H1 (cell line): ENCODE data around the gene NOS1AP. TPM values are rescaled to one million over a fixed set of nuclear protein-coding genes. Genes with fewer than 3 reads are reported as not detected.
A peak's percentile ranks its signal among the peaks of the same experiment; 100 is the strongest.

ENCODE experiments used
- CTCF ChIA-PET: fragments of 300-600 bp; sonication (Branson Sonifier 250); formaldehyde crosslinking; loops from one replicate; lab custom pipeline; 2021; ENCODE audit not compliant: partially characterized antibody; lab: Charles Lee
- POLR2A ChIA-PET: fragments of 300-600 bp; sonication (Branson Sonifier 250); formaldehyde crosslinking; loops from one replicate; lab custom pipeline; 2021; ENCODE audit warnings: inconsistent platforms; ENCODE audit not compliant: partially characterized antibody; lab: Charles Lee
- DNase-seq, 2 experiments: peaks; one replicate each; pipeline versions ENCODE4 v3.0.0 to v3.0.0-alpha.2; 2010 to 2022; ENCODE audit warnings: low spot score in 2 of 2, low read depth in 1 of 2, mixed read lengths in 1 of 2
- FAIRE-seq: peaks from 2 replicates; lab custom pipeline; 2011; peaks lifted over from hg19 to GRCh38; lab: Jason Lieb, UNC
- H2AFZ ChIP-seq: 2 replicates; pipeline ENCODE4 v1.8.1; 2012; ENCODE audit warnings: low read length, inconsistent platforms
- H2AK5ac ChIP-seq: 2 replicates; pipeline ENCODE4 v1.6.1; 2013; ENCODE audit warnings: low read depth, low read length
- H2BK120ac ChIP-seq: replicated peaks from 2 replicates; pipeline ENCODE3; 2013; ENCODE audit warnings: low read depth, low read length, inconsistent platforms
- H2BK12ac ChIP-seq: 2 replicates; pipeline ENCODE4 v1.6.1; 2013; ENCODE audit warnings: low read depth, low read length
- H2BK15ac ChIP-seq: 2 replicates; pipeline ENCODE4 v1.6.1; 2013; ENCODE audit warnings: low read length
- H2BK20ac ChIP-seq: 2 replicates; pipeline ENCODE4 v1.6.1; 2013; ENCODE audit warnings: low read length
- H2BK5ac ChIP-seq: 2 replicates; pipeline ENCODE4 v1.6.1; 2013; ENCODE audit warnings: low read depth, low read length
- H3K14ac ChIP-seq: 2 replicates; pipeline ENCODE4 v1.6.1; 2013; ENCODE audit warnings: inconsistent platforms; ENCODE audit not compliant: insufficient read length
- H3K18ac ChIP-seq: 2 replicates; pipeline ENCODE4 v1.6.1; 2013; ENCODE audit warnings: low read length; ENCODE audit errors: extremely low read depth
- H3K23ac ChIP-seq: 2 replicates; pipeline ENCODE4 v1.6.1; 2013; ENCODE audit warnings: inconsistent platforms; ENCODE audit not compliant: insufficient read length
- H3K23me2 ChIP-seq: 2 replicates; pipeline ENCODE4 v1.6.1; 2013; ENCODE audit warnings: low read depth, low read length
- H3K27ac ChIP-seq: 2 replicates; pipeline ENCODE4 v1.6.1; 2011; ENCODE audit warnings: low read depth, low read length, inconsistent platforms
- H3K27me3 ChIP-seq, 4 experiments: replicated peaks in 1 of 4; 1 replicate in 1 of 4; 2 replicates in 3 of 4; pipeline versions ENCODE4 v1.6.1 to v1.8.1; 2011 to 2013; ENCODE audit warnings: low read length in 3 of 4, mild to moderate bottlenecking in 3 of 4, inconsistent platforms in 2 of 4, mixed read lengths in 2 of 4, moderate library complexity in 1 of 4; ENCODE audit not compliant: control insufficient read depth in 3 of 4, insufficient read depth in 3 of 4; ENCODE audit errors: extremely low read depth in 1 of 4
- H3K36me3 ChIP-seq, 4 experiments: 2 replicates each; pipeline versions ENCODE4 v1.6.1 to v1.8.1; 2011 to 2013; ENCODE audit warnings: mild to moderate bottlenecking in 4 of 4, low read length in 3 of 4, moderate library complexity in 2 of 4, control low read depth in 1 of 4, inconsistent platforms in 1 of 4; ENCODE audit not compliant: insufficient read depth in 4 of 4, control insufficient read depth in 2 of 4
- H3K4ac ChIP-seq: replicated peaks from 2 replicates; pipeline ENCODE3; 2013; ENCODE audit warnings: low read length, low read depth, mixed read lengths, inconsistent platforms; ENCODE audit not compliant: insufficient read length
- H3K4me1 ChIP-seq, 4 experiments: replicated peaks in 1 of 4; 1 replicate in 1 of 4; 2 replicates in 3 of 4; pipeline versions ENCODE4 v1.6.1 to v1.8.1; 2011 to 2013; ENCODE audit warnings: low read length in 3 of 4, inconsistent platforms in 2 of 4, mixed read lengths in 1 of 4; ENCODE audit not compliant: insufficient read depth in 4 of 4, control insufficient read depth in 3 of 4
- H3K4me2 ChIP-seq, 2 experiments: 2 replicates each; pipeline versions ENCODE4 v1.6.1 to v1.8.1; 2011 to 2013; ENCODE audit warnings: low read depth in 2 of 2, low read length in 2 of 2, control low read depth in 1 of 2, inconsistent platforms in 1 of 2, mild to moderate bottlenecking in 1 of 2; ENCODE audit not compliant: insufficient read depth in 1 of 2
- H3K4me3 ChIP-seq, 4 experiments: fragments of 200-600, 300-600 bp in 1 of 4; sonication (generic), shearing (Covaris generic), sonication (Bioruptor Twin) in 1 of 4; 2 replicates each; pipeline versions ENCODE4 v1.5.1 to v1.8.1; 2011 to 2016; ENCODE audit warnings: low read length in 4 of 4, low read depth in 3 of 4, control low read depth in 2 of 4, inconsistent platforms in 2 of 4, mild to moderate bottlenecking in 2 of 4, mixed read lengths in 1 of 4, moderate library complexity in 1 of 4; ENCODE audit not compliant: insufficient read depth in 2 of 4; ENCODE audit errors: extremely low read depth in 1 of 4
- H3K56ac ChIP-seq: replicated peaks from 2 replicates; pipeline ENCODE3; 2013; ENCODE audit warnings: low read depth, mild to moderate bottlenecking, mixed read lengths, low read length, inconsistent platforms; ENCODE audit not compliant: insufficient read length
- H3K79me1 ChIP-seq: 2 replicates; pipeline ENCODE4 v1.6.1; 2013; ENCODE audit warnings: low read depth, low read length, control low read depth
- H3K79me2 ChIP-seq, 2 experiments: 2 replicates each; pipeline versions ENCODE4 v1.6.1 to v1.8.1; 2012 to 2013; ENCODE audit warnings: low read length in 2 of 2, mild to moderate bottlenecking in 2 of 2, inconsistent platforms in 1 of 2; ENCODE audit not compliant: insufficient read depth in 2 of 2, control insufficient read depth in 1 of 2
- H3K9ac ChIP-seq, 4 experiments: replicated peaks in 1 of 4; 1 replicate in 1 of 4; 2 replicates in 3 of 4; pipeline versions ENCODE4 v1.6.1 to v1.8.1; 2011 to 2013; ENCODE audit warnings: low read depth in 3 of 4, low read length in 3 of 4, control low read depth in 2 of 4, mild to moderate bottlenecking in 2 of 4, moderate library complexity in 2 of 4, inconsistent platforms in 1 of 4; ENCODE audit errors: extremely low read depth in 1 of 4
- H3K9me3 ChIP-seq, 2 experiments: 2 replicates each; pipeline versions ENCODE4 v1.6.1 to v1.8.1; 2012 to 2013; ENCODE audit warnings: mild to moderate bottlenecking in 2 of 2, moderate library complexity in 2 of 2, control low read depth in 1 of 2, inconsistent platforms in 1 of 2, low read depth in 1 of 2, low read length in 1 of 2, mixed read lengths in 1 of 2; ENCODE audit not compliant: insufficient read depth in 2 of 2
- H4K20me1 ChIP-seq, 2 experiments: replicated peaks in 1 of 2; 2 replicates each; pipeline versions ENCODE3 to v1.8.1; 2011 to 2013; ENCODE audit warnings: inconsistent platforms in 2 of 2, low read length in 2 of 2, mild to moderate bottlenecking in 1 of 2; ENCODE audit not compliant: insufficient read depth in 2 of 2, control insufficient read depth in 1 of 2
- H4K5ac ChIP-seq: 2 replicates; pipeline ENCODE4 v1.6.1; 2013; ENCODE audit warnings: low read length, low read depth, mixed read lengths, inconsistent platforms; ENCODE audit not compliant: insufficient read length
- H4K8ac ChIP-seq: 2 replicates; pipeline ENCODE4 v1.8.0; 2013; ENCODE audit warnings: mild to moderate bottlenecking, moderate library complexity, low read length, inconsistent platforms; ENCODE audit not compliant: insufficient read depth; ENCODE audit errors: extremely low read depth
- H4K91ac ChIP-seq: replicated peaks from 2 replicates; pipeline ENCODE3; 2013; ENCODE audit warnings: low read length, mixed read lengths, inconsistent platforms; ENCODE audit not compliant: insufficient read length
- CHD2 ChIP-seq: IDR thresholded peaks from 2 replicates; pipeline ENCODE4 v1.6.1; 2012; ENCODE audit warnings: low read length, improper control_type of control experiment
- KDM4A ChIP-seq: IDR thresholded peaks from one replicate; pipeline ENCODE4 v1.7.1; 2012; ENCODE audit warnings: low read depth, mild to moderate bottlenecking, moderate library complexity, low read length, inconsistent platforms; ENCODE audit not compliant: severe bottlenecking
- MAFK ChIP-seq: IDR thresholded peaks from 2 replicates; pipeline ENCODE4 v1.6.1; 2012; ENCODE audit warnings: low read depth, mild to moderate bottlenecking, improper control_type of control experiment, low read length
- NANOG ChIP-seq: IDR thresholded peaks from 2 replicates; pipeline ENCODE4 v1.6.1; 2011; ENCODE audit warnings: low read length, low read depth, mild to moderate bottlenecking, inconsistent platforms; ENCODE audit not compliant: insufficient read depth, poor library complexity, severe bottlenecking
- PHF8 ChIP-seq: fragments of 200-600 bp; sonication (generic); conservative IDR thresholded peaks from 2 replicates; pipeline ENCODE4 v1.7.1; 2012; ENCODE audit warnings: low read depth, mild to moderate bottlenecking, inconsistent platforms, low read length, moderate library complexity
- TAF1 ChIP-seq: IDR thresholded peaks from 2 replicates; pipeline ENCODE4 v1.6.1; 2011; ENCODE audit warnings: mild to moderate bottlenecking, low read depth, low read length
- TCF12 ChIP-seq: IDR thresholded peaks from 2 replicates; pipeline ENCODE4 v1.6.1; 2011; ENCODE audit warnings: low read depth, mild to moderate bottlenecking, low read length
- WGBS, 2 experiments: shearing (Covaris generic) in 1 of 2; methylation state at CpG; one replicate each; pipeline versions ENCODE4 v1.1.6 to v1.1.7; 2013 to 2015; ENCODE audit warnings: low lambda C conversion rate in 2 of 2, mixed read lengths in 2 of 2, inconsistent platforms in 1 of 2, low coverage in 1 of 2, missing lambda C conversion rate in 1 of 2; ENCODE audit not compliant: insufficient replicate concordance in 2 of 2, insufficient coverage in 1 of 2, insufficient read length in 1 of 2; ENCODE audit errors: extremely low coverage in 1 of 2, missing lambda C conversion rate in 1 of 2; 5-methylcytosine and 5-hydroxymethylcytosine counted together
- polyA plus RNA-seq, 7 experiments: library from polyadenylated mRNA; depleted of rRNA in 3 of 7; stranded (reverse) in 5 of 7; unstranded in 2 of 7; fragments of >200 nt in 5 of 7; fragments of 200-250 nt in 2 of 7; gene quantifications; 1 replicate in 5 of 7; 2 replicates in 1 of 7; 4 replicates in 1 of 7; pipeline versions ENCODE4 v1.2.1 to v1.2.3, GENCODE V29; 2011 to 2013; ENCODE audit warnings: missing spikeins in 2 of 7, mixed read lengths in 2 of 7
- total RNA-seq: library from RNA; stranded (reverse); fragmentation: NEBNext Ultra II Directional; extraction: Animal tissue kit (Norgen Biotek cat#: 25700); gene quantifications from 2 replicates; pipeline ENCODE4 v1.2.1, GENCODE V29; 2021

NOS1AP gene
- total and polyA plus RNA-seq, 2 of the 8 experiments (the other 6 are each of a cell fraction or from before 2014, with no cell fraction given) = 2.4 to 12.1 TPM

DNA sequence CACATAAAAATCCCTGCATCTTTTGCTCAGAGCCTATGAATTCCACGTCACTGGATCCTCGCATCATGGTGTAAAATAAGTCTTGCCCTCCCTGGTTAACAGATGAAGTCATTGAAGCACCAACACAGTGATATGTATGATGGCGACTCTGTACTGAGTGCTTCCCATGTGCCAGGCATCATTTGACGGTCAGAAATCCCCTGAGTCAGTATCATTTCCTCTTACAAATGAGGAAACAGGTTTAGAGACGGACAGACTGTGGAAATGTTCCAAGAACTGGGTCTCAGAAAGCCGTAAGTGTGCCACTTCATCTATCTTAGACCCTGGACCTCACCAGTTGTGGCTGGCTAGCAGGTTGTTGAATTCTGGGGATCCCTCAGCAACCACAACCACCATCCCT, 40.8 kb upstream of the NOS1AP start:
- peaks cover 1 to 17% (median 12%) of the 10 kb centered on the region in 4 experiments for H3K27me3 ChIP-seq
- 95% methylated on average over 6 of the region's 6 CpGs; no CpG with 5 or more reads in 1 of the 2 experiments for WGBS, 2 experiments

More for the DNA sequence above, 40.8 kb upstream of the NOS1AP start:
- peaks cover 6% of the 10 kb centered on the region for H3K23me2 ChIP-seq
- no peak overlapping the region for H3K56ac ChIP-seq
- no peak overlapping the region for H2AK5ac ChIP-seq
- H2AFZ ChIP-seq = 0 out of 2 replicates have a peak overlapping the region, but pooled peaks have one; percentile 46
- H4K91ac ChIP-seq = no peak overlapping the region
- no peak overlapping the region for H3K4ac ChIP-seq
- no peaks in the 10 kb centered on the region for H4K20me1 ChIP-seq
- no peaks in the 10 kb centered on the region for H3K4me1 ChIP-seq
- ChIA-PET POLR2A (no interaction called here), CTCF (interaction anchor here (2.6 kb wide), 1 partner anchor 8 kb away, joined by 15 read pairs; no protein-coding TSS in a partner anchor)
- H3K79me2 ChIP-seq = no peaks in the 10 kb centered on the region
- H3K14ac ChIP-seq = no peak overlapping the region
- no peaks in the 10 kb centered on the region for H3K9me3 ChIP-seq
- H3K27ac ChIP-seq = no peak overlapping the region
- no peak overlapping the region for H2BK5ac ChIP-seq
- no peak overlapping the region for H2BK120ac ChIP-seq
- H2BK12ac ChIP-seq = no peak overlapping the region
- H2BK20ac ChIP-seq = no peak overlapping the region
- H3K4me2 ChIP-seq = no peak overlapping the region
- no peak for DNase-seq
- H2BK15ac ChIP-seq = no peak overlapping the region
- no peaks in the 10 kb centered on the region for H3K79me1 ChIP-seq
- H3K4me3 ChIP-seq = no peak overlapping the region
- H3K18ac ChIP-seq = no peak overlapping the region
- H4K8ac ChIP-seq = no peak overlapping the region
- no peak overlapping the region for H4K5ac ChIP-seq
- no peaks in the 10 kb centered on the region for H3K36me3 ChIP-seq
- H3K9ac ChIP-seq = no peak overlapping the region
- FAIRE-seq = no peak
- no peak overlapping the region for H3K23ac ChIP-seq
- TF ChIP-seq CHD2 (no peak), TAF1 (no peak), TCF12 (no peak), MAFK (no peak), NANOG (no peak), PHF8 (no peak), KDM4A (no peak)
